Subcutaneous abdominal adipose tissue (tissue), 5 donors: ENCODE data around the gene PDP2.

ENCODE experiments used
- H3K27ac ChIP-seq: one replicate; pipeline ENCODE4 v1.7.0; 2013; ENCODE audit warnings: low read depth, mild to moderate bottlenecking, inconsistent platforms, low read length, moderate library complexity
- H3K27me3 ChIP-seq, 5 donors: one replicate each; pipeline ENCODE4 v1.7.0; 2013; ENCODE audit warnings: low read length in 5 of 5, inconsistent platforms in 1 of 5; ENCODE audit not compliant: control insufficient read depth in 5 of 5, insufficient read depth in 4 of 5
- H3K36me3 ChIP-seq, 5 donors: one replicate each; pipeline ENCODE4 v1.7.0; 2013; ENCODE audit warnings: low read length in 5 of 5; ENCODE audit not compliant: control insufficient read depth in 5 of 5, insufficient read depth in 5 of 5
- H3K4me1 ChIP-seq, 5 donors: one replicate each; pipeline ENCODE4 v1.7.0; 2013; ENCODE audit warnings: low read length in 5 of 5, mild to moderate bottlenecking in 3 of 5, moderate library complexity in 1 of 5; ENCODE audit not compliant: control insufficient read depth in 5 of 5, insufficient read depth in 5 of 5
- H3K4me3 ChIP-seq, 5 donors: one replicate each; pipeline ENCODE4 v1.7.0; 2013; ENCODE audit warnings: low read length in 5 of 5, low read depth in 1 of 5
- H3K9ac ChIP-seq, 5 donors: one replicate each; pipeline ENCODE4 v1.7.0; 2013; ENCODE audit warnings: low read length in 5 of 5, mild to moderate bottlenecking in 4 of 5, moderate library complexity in 3 of 5
- H3K9me3 ChIP-seq, 5 donors: one replicate each; pipeline ENCODE4 v1.7.0; 2013; ENCODE audit warnings: low read length in 5 of 5; ENCODE audit not compliant: control insufficient read depth in 5 of 5
- donor health status: healthy.
- donor health status: healthy.
- donor health status: healthy.
- donor health status: healthy.
- donor health status: healthy.

Gene PDP2

GRCh38 chr16:66881964-66882508 lies 1.7 kb downstream of the PDP2 start:
- Histone ChIP-seq H3K4me1 (peaks cover 0 to 56% (median 26%) of the 10 kb centered on the region in 5 donors), H3K36me3 (peaks cover 6 to 24% (median 22%) of the 10 kb centered on the region in 5 donors), H3K27me3 (no peaks in the 10 kb centered on the region), H3K4me3 (peak overlapping the region in 4 of 5 donors; percentile 50 to 97 (median 82)), H3K27ac (peak overlapping the region; percentile 74), H3K9ac (peak overlapping the region in 1 of 5 donors; percentile 86), H3K9me3 (no peaks in the 10 kb centered on the region)

- no peak overlapping the region for H3K9ac ChIP-seq
- no peaks in the 10 kb centered on the region for H3K27me3 ChIP-seq
- no peak overlapping the region for H3K4me3 ChIP-seq
- peaks cover 9 to 25% (median 22%) of the 10 kb centered on the region in 5 donors for H3K36me3 ChIP-seq
- peaks cover 0 to 56% (median 26%) of the 10 kb centered on the region in 5 donors for H3K4me1 ChIP-seq
- H3K27ac ChIP-seq, result peak overlapping the region; percentile 74
- H3K9me3 ChIP-seq, result no peaks in the 10 kb centered on the region
These were observed 2.4 kb downstream of the PDP2 start for GRCh38 chr16:66882702-66883101.

- H3K27me3 ChIP-seq, result no peaks in the 10 kb centered on the region
- peaks cover 0 to 44% (median 16%) of the 10 kb centered on the region in 5 donors for H3K4me1 ChIP-seq
- no peak overlapping the region for H3K4me3 ChIP-seq
- H3K9ac ChIP-seq, result peak overlapping the region in 2 of 5 donors; percentile 18 to 41
- H3K36me3 ChIP-seq, result peaks cover 9 to 25% (median 24%) of the 10 kb centered on the region in 5 donors
- H3K9me3 ChIP-seq, result no peaks in the 10 kb centered on the region
- no peak overlapping the region for H3K27ac ChIP-seq
These were observed 5.2 kb downstream of the PDP2 start for GRCh38 chr16:66885491-66885890.

GRCh38 chr16:66886321-66886720 lies 6.0 kb downstream of the PDP2 start:
- peaks cover 0 to 39% (median 9%) of the 10 kb centered on the region in 5 donors for H3K4me1 ChIP-seq

GRCh38 chr16:66886914-66887313 lies 6.6 kb downstream of the PDP2 start:
- H3K9ac ChIP-seq, result peak overlapping the region in 2 of 5 donors; percentile 3 to 22
- peaks cover 0 to 34% (median 8%) of the 10 kb centered on the region in 5 donors for H3K4me1 ChIP-seq
- H3K27me3 ChIP-seq, result no peaks in the 10 kb centered on the region
- no peak overlapping the region for H3K27ac ChIP-seq
- peaks cover 9 to 28% (median 24%) of the 10 kb centered on the region in 5 donors for H3K36me3 ChIP-seq
- no peak overlapping the region for H3K4me3 ChIP-seq
- no peaks in the 10 kb centered on the region for H3K9me3 ChIP-seq

More at GRCh38 chr16:66886321-66886720, 6.0 kb downstream of the PDP2 start:
- Histone ChIP-seq H3K27ac (no peak overlapping the region), H3K4me3 (no peak overlapping the region), H3K27me3 (no peaks in the 10 kb centered on the region), H3K36me3 (peaks cover 9 to 27% (median 24%) of the 10 kb centered on the region in 5 donors), H3K9ac (peak overlapping the region in 1 of 5 donors; percentile 17), H3K9me3 (no peaks in the 10 kb centered on the region)

GRCh38 chr16:66888647-66889615 lies 8.6 kb downstream of the PDP2 start:
- Histone ChIP-seq H3K9me3 (no peaks in the 10 kb centered on the region), H3K9ac (peak overlapping the region in 1 of 5 donors; percentile 39), H3K27ac (no peak overlapping the region), H3K36me3 (peaks cover 9 to 32% (median 24%) of the 10 kb centered on the region in 5 donors), H3K4me3 (no peak overlapping the region), H3K4me1 (peaks cover 0 to 24% (median 5%) of the 10 kb centered on the region in 5 donors), H3K27me3 (no peaks in the 10 kb centered on the region)

GRCh38 chr16:66889622-66890021 lies 9.3 kb downstream of the PDP2 start:
- Histone ChIP-seq H3K27me3 (no peaks in the 10 kb centered on the region), H3K9ac (no peak overlapping the region), H3K4me1 (peaks cover 0 to 23% (median 5%) of the 10 kb centered on the region in 5 donors), H3K36me3 (peaks cover 9 to 30% (median 21%) of the 10 kb centered on the region in 5 donors), H3K9me3 (no peaks in the 10 kb centered on the region), H3K27ac (no peak overlapping the region), H3K4me3 (no peak overlapping the region)

- Histone ChIP-seq H3K27me3 (no peaks in the 10 kb centered on the region), H3K36me3 (peaks cover 9 to 18% (median 9%) of the 10 kb centered on the region in 5 donors), H3K4me1 (peaks cover 0 to 11% (median 5%) of the 10 kb centered on the region in 5 donors), H3K9me3 (no peaks in the 10 kb centered on the region), H3K4me3 (no peak overlapping the region), H3K9ac (peak overlapping the region in 1 of 5 donors; percentile 42), H3K27ac (no peak overlapping the region)
These were observed 10.5 kb downstream of the PDP2 start for GRCh38 chr16:66890799-66891198.

GRCh38 chr16:66891360-66891759 lies 11.0 kb downstream of the PDP2 start:
- Histone ChIP-seq H3K4me3 (no peak overlapping the region), H3K9ac (no peak overlapping the region), H3K9me3 (no peaks in the 10 kb centered on the region), H3K27ac (no peak overlapping the region), H3K36me3 (peaks cover 8 to 16% (median 13%) of the 10 kb centered on the region in 5 donors), H3K27me3 (no peaks in the 10 kb centered on the region), H3K4me1 (peaks cover 0 to 10% (median 3%) of the 10 kb centered on the region in 5 donors)

GRCh38 chr16:66891797-66892196 lies 11.5 kb downstream of the PDP2 start:
- H3K4me1 ChIP-seq, result peaks cover 0 to 6% (median under 1%) of the 10 kb centered on the region in 5 donors
- no peak overlapping the region for H3K27ac ChIP-seq
- no peak overlapping the region for H3K9ac ChIP-seq
- no peaks in the 10 kb centered on the region for H3K9me3 ChIP-seq
- H3K4me3 ChIP-seq, result no peak overlapping the region
- H3K36me3 ChIP-seq, result peaks cover 4 to 12% (median 8%) of the 10 kb centered on the region in 5 donors
- no peaks in the 10 kb centered on the region for H3K27me3 ChIP-seq
